ENCODE data around the gene POTEF. TPM values are rescaled to one million over a fixed set of nuclear protein-coding genes. Genes with fewer than 3 reads are reported as not detected.
"Not testable (repeated sequence)": the region's sequence is repeated elsewhere in the genome, so short reads cannot be mapped to it uniquely, and the experiment has no call there.

POTEF gene
- total RNA-seq, 1 experiment from 2014 or later: 3.5 TPM

- DNase-seq (ENCODE audit: low read depth, low spot score); H3K9me3 ChIP-seq (ENCODE audit: control insufficient read depth in 1 of 2, insufficient read depth in 1 of 2, low read depth in 1 of 2, low read length in 2 of 2); H4K20me1 ChIP-seq (ENCODE audit: insufficient read depth); BruUV-seq (replicated peaks); H3K79me2 ChIP-seq (ENCODE audit: insufficient read depth, low read length); ATAC-seq; H3K4me1 ChIP-seq (ENCODE audit: control insufficient read depth in 1 of 2, insufficient read depth in 2 of 2, low read length in 2 of 2); H3K4me3 ChIP-seq (replicated peaks in 1 of 2; ENCODE audit: low read depth in 1 of 2, low read length in 2 of 2); H2AFZ ChIP-seq (ENCODE audit: low read depth, low read length, poor library complexity, severe bottlenecking); H3K9me2 ChIP-seq (ENCODE audit: insufficient read depth); H3K36me3 ChIP-seq (ENCODE audit: control insufficient read depth in 1 of 2, insufficient read depth in 2 of 2, low read length in 2 of 2); RAD21 ChIA-PET (ENCODE audit: low non-redundant PET in 1 of 2, low total read pairs in 2 of 2, uncharacterized antibody in 2 of 2, unreplicated experiment in 2 of 2); H3K9ac ChIP-seq (ENCODE audit: low read length); H3K27me3 ChIP-seq (ENCODE audit: insufficient read depth, low read length); H3K27ac ChIP-seq (ENCODE audit: low read depth, low read length); H3K4me2 ChIP-seq (ENCODE audit: low read length); CTCF ChIA-PET; POLR2A ChIA-PET; intact Hi-C loops (cut with micrococcal nuclease): not testable (repeated sequence)
These were observed 26.2 kb downstream of the POTEF start for GRCh38 chr2:130102597-130103363.

- DNase-seq (ENCODE audit: low read depth, low spot score); H3K27me3 ChIP-seq (ENCODE audit: insufficient read depth, low read length); H3K36me3 ChIP-seq (ENCODE audit: control insufficient read depth in 1 of 2, insufficient read depth in 2 of 2, low read length in 2 of 2); H3K9ac ChIP-seq (ENCODE audit: low read length); H3K4me2 ChIP-seq (ENCODE audit: low read length); H3K9me2 ChIP-seq (ENCODE audit: insufficient read depth); intact Hi-C loops (cut with micrococcal nuclease); H3K9me3 ChIP-seq (ENCODE audit: control insufficient read depth in 1 of 2, insufficient read depth in 1 of 2, low read depth in 1 of 2, low read length in 2 of 2); H3K4me1 ChIP-seq (ENCODE audit: control insufficient read depth in 1 of 2, insufficient read depth in 2 of 2, low read length in 2 of 2); RAD21 ChIA-PET (ENCODE audit: low non-redundant PET in 1 of 2, low total read pairs in 2 of 2, uncharacterized antibody in 2 of 2, unreplicated experiment in 2 of 2); H4K20me1 ChIP-seq (ENCODE audit: insufficient read depth); H3K79me2 ChIP-seq (ENCODE audit: insufficient read depth, low read length); H3K27ac ChIP-seq (ENCODE audit: low read depth, low read length); CTCF ChIA-PET; ATAC-seq; H2AFZ ChIP-seq (ENCODE audit: low read depth, low read length, poor library complexity, severe bottlenecking); POLR2A ChIA-PET; H3K4me3 ChIP-seq (replicated peaks in 1 of 2; ENCODE audit: low read depth in 1 of 2, low read length in 2 of 2); BruUV-seq (replicated peaks): not testable (repeated sequence)
These were observed 66.4 kb downstream of the POTEF start for GRCh38 chr2:130062645-130063044.

DNA sequence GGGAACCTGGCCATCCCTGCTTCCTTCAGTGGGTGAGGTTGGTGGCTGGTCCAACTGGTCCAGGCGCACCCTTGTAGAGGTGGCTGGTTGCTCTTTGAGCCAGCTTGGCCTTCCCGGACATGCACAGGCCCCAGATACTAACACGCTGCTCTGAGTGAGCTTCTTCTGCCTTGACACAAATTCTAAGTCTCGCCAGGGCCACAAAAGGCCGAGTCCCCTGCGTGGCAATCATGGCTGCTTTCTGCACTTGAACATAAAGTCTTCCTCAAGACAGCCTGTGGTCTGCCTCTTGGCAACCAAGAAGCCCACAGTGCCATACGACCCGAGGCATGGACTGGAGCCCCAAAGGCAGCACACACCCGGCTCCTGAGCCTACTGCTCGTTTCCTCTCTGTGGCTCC lies 69.0 kb downstream of the POTEF start:
- DNase-seq (ENCODE audit: low read depth, low spot score); H3K4me1 ChIP-seq (ENCODE audit: control insufficient read depth in 1 of 2, insufficient read depth in 2 of 2, low read length in 2 of 2); H3K4me3 ChIP-seq (replicated peaks in 1 of 2; ENCODE audit: low read depth in 1 of 2, low read length in 2 of 2); H3K9me2 ChIP-seq (ENCODE audit: insufficient read depth); H3K27me3 ChIP-seq (ENCODE audit: insufficient read depth, low read length); BruUV-seq (replicated peaks); intact Hi-C loops (cut with micrococcal nuclease); H3K9ac ChIP-seq (ENCODE audit: low read length); H3K27ac ChIP-seq (ENCODE audit: low read depth, low read length); CTCF ChIA-PET; H3K9me3 ChIP-seq (ENCODE audit: control insufficient read depth in 1 of 2, insufficient read depth in 1 of 2, low read depth in 1 of 2, low read length in 2 of 2); POLR2A ChIA-PET; H4K20me1 ChIP-seq (ENCODE audit: insufficient read depth); H3K79me2 ChIP-seq (ENCODE audit: insufficient read depth, low read length); H3K36me3 ChIP-seq (ENCODE audit: control insufficient read depth in 1 of 2, insufficient read depth in 2 of 2, low read length in 2 of 2); H3K4me2 ChIP-seq (ENCODE audit: low read length); ATAC-seq; H2AFZ ChIP-seq (ENCODE audit: low read depth, low read length, poor library complexity, severe bottlenecking); RAD21 ChIA-PET (ENCODE audit: low non-redundant PET in 1 of 2, low total read pairs in 2 of 2, uncharacterized antibody in 2 of 2, unreplicated experiment in 2 of 2): not testable (repeated sequence)

DNA sequence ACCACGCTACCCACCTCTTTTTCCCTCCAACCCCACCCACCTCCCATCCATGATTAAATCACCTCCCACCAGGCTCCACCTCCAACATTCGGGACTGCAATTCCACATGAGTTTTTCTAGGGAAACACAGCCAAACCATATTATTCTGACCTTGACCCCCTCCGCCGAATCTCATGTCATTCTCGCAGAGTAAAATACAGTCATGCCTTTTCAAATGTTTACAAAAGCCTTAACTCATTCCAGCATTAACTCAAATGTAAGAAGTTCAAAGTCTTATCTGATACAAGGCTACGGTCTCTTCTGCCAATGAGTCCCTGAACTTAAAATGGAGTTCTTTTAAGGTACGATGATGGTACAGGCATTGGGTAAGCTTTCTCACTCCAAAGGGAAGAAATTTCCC lies 72.7 kb downstream of the POTEF start:
- intact Hi-C loops (cut with micrococcal nuclease); H3K36me3 ChIP-seq (ENCODE audit: control insufficient read depth in 1 of 2, insufficient read depth in 2 of 2, low read length in 2 of 2); DNase-seq (ENCODE audit: low read depth, low spot score); H3K4me2 ChIP-seq (ENCODE audit: low read length); ATAC-seq; H3K9ac ChIP-seq (ENCODE audit: low read length); H3K4me1 ChIP-seq (ENCODE audit: control insufficient read depth in 1 of 2, insufficient read depth in 2 of 2, low read length in 2 of 2); H3K79me2 ChIP-seq (ENCODE audit: insufficient read depth, low read length); H3K9me3 ChIP-seq (ENCODE audit: control insufficient read depth in 1 of 2, insufficient read depth in 1 of 2, low read depth in 1 of 2, low read length in 2 of 2); H3K4me3 ChIP-seq (replicated peaks in 1 of 2; ENCODE audit: low read depth in 1 of 2, low read length in 2 of 2); H3K27me3 ChIP-seq (ENCODE audit: insufficient read depth, low read length); RAD21 ChIA-PET (ENCODE audit: low non-redundant PET in 1 of 2, low total read pairs in 2 of 2, uncharacterized antibody in 2 of 2, unreplicated experiment in 2 of 2); BruUV-seq (replicated peaks); H2AFZ ChIP-seq (ENCODE audit: low read depth, low read length, poor library complexity, severe bottlenecking); H3K9me2 ChIP-seq (ENCODE audit: insufficient read depth); CTCF ChIA-PET; H3K27ac ChIP-seq (ENCODE audit: low read depth, low read length); H4K20me1 ChIP-seq (ENCODE audit: insufficient read depth); POLR2A ChIA-PET: not testable (repeated sequence)
